Breast epithelium (tissue), 4 donors: Measurements from ENCODE around the gene ANKRD53. TPM values are rescaled to one million over a fixed set of nuclear protein-coding genes. Genes with fewer than 3 reads are reported as not detected.

Experiments
- DNase-seq, 2 donors: peaks; one replicate each; pipeline ENCODE4 v3.0.0-alpha.2; 2019; ENCODE audit warnings: low spot score in 2 of 2
- H3K27ac ChIP-seq, 2 donors: fragments of 200-600 bp; sonication (generic) in 1 of 2; one replicate each; pipeline ENCODE4 v1.5.1; 2016 to 2019; ENCODE audit warnings: mild to moderate bottlenecking in 1 of 2
- H3K27me3 ChIP-seq, 2 donors: fragments of 200-600 bp; sonication (generic) in 1 of 2; one replicate each; pipeline versions ENCODE4 v1.5.1 to v1.6.0; 2017 to 2019; ENCODE audit warnings: control low read depth in 1 of 2, mild to moderate bottlenecking in 1 of 2
- H3K36me3 ChIP-seq: fragments of 200-600 bp; one replicate; pipeline ENCODE4 v1.5.1; 2019
- H3K4me1 ChIP-seq, 2 donors: fragments of 200-600 bp; sonication (generic); one replicate each; pipeline ENCODE4 v1.5.1; 2016 to 2019; ENCODE audit warnings: control low read depth in 1 of 2
- H3K4me3 ChIP-seq, 3 donors: fragments of 200-600 bp; sonication (generic); 1 replicate in 2 of 3; 2 replicates in 1 of 3; pipeline ENCODE4 v1.5.1; 2016 to 2019; ENCODE audit warnings: mild to moderate bottlenecking in 3 of 3, moderate library complexity in 2 of 3
- H3K9me3 ChIP-seq, 2 donors: fragments of 200-600 bp; sonication (generic) in 1 of 2; one replicate each; pipeline ENCODE4 v1.5.1; 2016 to 2019; ENCODE audit warnings: control low read depth in 1 of 2
- CTCF ChIP-seq, 3 donors: fragments of 450-650 bp; IDR thresholded peaks; one replicate each; pipeline ENCODE4 v1.5.1; 2016 to 2017; ENCODE audit warnings: antibody characterized with exemption in 3 of 3, mild to moderate bottlenecking in 3 of 3, moderate library complexity in 3 of 3
- POLR2A ChIP-seq: fragments of 450-650 bp; IDR thresholded peaks from one replicate; pipeline ENCODE4 v1.6.1; 2016; ENCODE audit warnings: antibody characterized with exemption, mild to moderate bottlenecking, moderate library complexity
- POLR2AphosphoS5 ChIP-seq, 3 donors: sonication (generic); formaldehyde crosslinking; IDR thresholded peaks; one replicate each; pipeline ENCODE4 v1.6.1; 2017; ENCODE audit warnings: antibody characterized with exemption in 3 of 3
- intact Hi-C: fragments of 100-400 bp; cut with DNase I; formaldehyde crosslinking; loops from one replicate; pipeline ENCODE4 v1.15.1; 2023; ENCODE audit warnings: low total_unique reads
- total RNA-seq, 3 donors: library from RNA; depleted of rRNA; stranded (reverse); fragments of >200 nt; gene quantifications; one replicate each; pipeline ENCODE4 v1.1.0, GENCODE V29; 2016

The ANKRD53 gene
- total RNA-seq, 3 donors from 2014 or later = 2.8 to 4.9 (median 3.2) TPM

DNA sequence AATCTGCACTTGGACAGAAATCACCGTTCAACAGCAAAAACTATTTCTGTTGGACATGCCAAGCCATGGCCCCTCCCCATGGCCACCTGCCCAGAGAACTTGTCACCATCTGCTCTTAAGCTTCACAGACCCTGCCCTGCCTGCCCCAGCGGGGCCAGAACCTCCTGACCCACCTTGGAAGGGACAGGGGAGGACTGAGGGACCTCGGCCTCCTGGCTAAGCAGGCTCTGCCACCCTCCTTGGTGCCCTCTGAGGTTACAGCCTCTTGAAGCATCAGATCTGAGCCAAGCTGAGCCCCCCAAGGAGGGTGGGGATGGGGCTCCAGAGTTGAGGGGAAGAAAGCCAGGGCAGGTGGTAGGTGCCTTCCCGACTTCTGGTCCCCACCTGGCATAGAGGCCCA, 9.7 kb downstream of the ANKRD53 start:
- H3K4me3 ChIP-seq = no peak overlapping the region
- peaks cover 2 to 3% of the 10 kb centered on the region in 2 donors for H3K4me1 ChIP-seq
- peak overlapping the region in 1 of 2 donors; percentile 59 for H3K27ac ChIP-seq
- intact Hi-C loops = no loop called here
- no peak for TF ChIP-seq CTCF (IDR thresholded peaks at IDR 0.05)
- no peaks in the 10 kb centered on the region for H3K36me3 ChIP-seq
- no peaks in the 10 kb centered on the region for H3K27me3 ChIP-seq
- H3K9me3 ChIP-seq = no peaks in the 10 kb centered on the region
- peak; percentile 11 to 12 for DNase-seq

GRCh38 chr2:70988726-70989648, 10.6 kb downstream of the ANKRD53 start:
- no peaks in the 10 kb centered on the region for H3K9me3 ChIP-seq
- H3K27me3 ChIP-seq = no peaks in the 10 kb centered on the region
- TF ChIP-seq POLR2AphosphoS5 (IDR thresholded peaks at IDR 0.05) = no peak
- no peak for TF ChIP-seq POLR2A
- no peak for TF ChIP-seq CTCF (IDR thresholded peaks at IDR 0.05)
- H3K4me1 ChIP-seq = peaks cover 2 to 9% of the 10 kb centered on the region in 2 donors
- peak; percentile 12 to 35 for DNase-seq
- intact Hi-C loops = no loop called here
- H3K4me3 ChIP-seq = no peak overlapping the region
- H3K27ac ChIP-seq = peak overlapping the region in 1 of 2 donors; percentile 3
- H3K36me3 ChIP-seq = no peaks in the 10 kb centered on the region

GRCh38 chr2:70990216-70990615, 11.8 kb downstream of the ANKRD53 start:
- intact Hi-C loops = no loop called here
- Histone ChIP-seq H3K27me3 (no peaks in the 10 kb centered on the region), H3K27ac (no peak overlapping the region), H3K36me3 (no peaks in the 10 kb centered on the region), H3K4me1 (peaks cover 2 to 9% of the 10 kb centered on the region in 2 donors), H3K9me3 (no peaks in the 10 kb centered on the region), H3K4me3 (no peak overlapping the region)
- DNase-seq = no peak
- TF ChIP-seq POLR2A (no peak), CTCF (IDR thresholded peaks at IDR 0.05) (no peak), POLR2AphosphoS5 (IDR thresholded peaks at IDR 0.05) (no peak)

DNA sequence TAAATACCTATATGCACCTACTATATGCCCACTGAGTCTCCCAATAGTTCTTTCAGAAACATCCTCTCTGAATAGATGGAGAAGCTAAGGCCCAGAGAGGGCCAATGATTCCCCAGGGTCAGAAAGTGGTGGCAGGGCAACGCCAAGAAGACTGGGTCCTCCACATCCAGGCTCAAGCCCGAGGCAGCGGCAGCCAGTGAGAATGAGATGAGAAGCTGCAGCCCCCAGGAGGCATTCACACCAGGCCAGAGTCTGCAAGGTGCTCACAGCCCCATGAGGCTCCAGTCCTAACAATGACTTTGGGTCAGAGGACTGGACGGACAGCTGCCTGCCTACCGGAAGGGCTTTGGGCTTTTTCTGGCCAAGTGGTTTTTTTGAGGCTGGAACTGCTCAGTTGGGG, 12.7 kb downstream of the ANKRD53 start:
- DNase-seq = no peak

More for the DNA sequence above, 12.7 kb downstream of the ANKRD53 start:
- H3K4me1 ChIP-seq = peaks cover 2 to 9% of the 10 kb centered on the region in 2 donors
- TF ChIP-seq CTCF (IDR thresholded peaks at IDR 0.05) (no peak), POLR2AphosphoS5 (IDR thresholded peaks at IDR 0.05) (no peak), POLR2A (no peak)
- H3K36me3 ChIP-seq = no peaks in the 10 kb centered on the region
- intact Hi-C loops = no loop called here
- H3K9me3 ChIP-seq = no peaks in the 10 kb centered on the region
- H3K27me3 ChIP-seq = no peaks in the 10 kb centered on the region
- no peak overlapping the region for H3K27ac ChIP-seq
- no peak overlapping the region for H3K4me3 ChIP-seq
